ENCODE measurements around the gene SLX9. TPM values are rescaled to one million over a fixed set of nuclear protein-coding genes. Genes with fewer than 3 reads are reported as not detected.

The SLX9 gene
- total and polyA plus RNA-seq, 2 experiments from 2014 or later: 25.6 to 35.8 TPM

DNA sequence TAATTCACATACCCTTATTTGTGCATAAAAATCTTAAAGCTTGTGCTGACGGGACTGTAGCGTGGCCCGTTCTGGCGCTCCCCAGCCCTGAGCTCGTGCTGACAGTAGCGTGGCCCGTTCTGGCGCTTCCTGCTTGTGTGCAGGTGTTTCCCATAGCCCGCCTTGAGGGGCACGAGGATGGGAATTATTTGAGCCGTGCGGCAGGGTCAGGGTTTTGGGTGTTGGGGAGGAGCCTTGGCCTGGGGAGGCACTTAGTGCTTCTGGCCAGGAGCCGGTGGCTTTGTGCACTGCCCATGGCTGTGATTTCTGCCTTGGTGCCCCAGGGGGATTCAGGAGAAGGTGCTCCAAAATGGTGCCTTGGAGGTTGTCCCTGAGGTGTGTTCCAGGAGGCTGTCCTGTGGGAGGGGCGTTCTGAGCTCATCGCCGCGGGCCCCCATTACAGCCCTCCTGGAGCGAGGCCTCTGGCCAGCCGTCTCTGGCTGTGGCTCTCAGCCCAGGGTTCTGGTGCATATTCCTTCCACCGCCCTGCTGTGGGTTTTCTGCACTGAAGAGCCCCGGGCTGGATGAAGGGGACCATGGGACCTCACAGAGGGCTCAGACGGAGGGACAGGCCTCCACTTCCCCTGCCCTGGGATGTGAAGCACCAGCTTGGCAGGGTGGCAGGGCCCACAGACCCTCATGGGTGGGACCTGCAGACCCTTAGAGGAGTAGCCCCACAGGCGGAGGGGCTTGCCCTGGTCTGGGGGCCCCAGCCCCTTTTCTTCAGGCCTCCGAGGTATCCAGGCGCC lies 6.6 kb downstream of the SLX9 start:
- DNase-seq: no peak
- no peaks in the 10 kb centered on the region for H4K20me1 ChIP-seq (ENCODE audit: insufficient read depth)
- H3K27ac ChIP-seq: no peak overlapping the region
- H3K27me3 ChIP-seq (replicated peaks; ENCODE audit: insufficient read depth): no peaks in the 10 kb centered on the region
- peak overlapping the region; percentile 21; the same call in 1 of the 2 replicates for H3K9ac ChIP-seq
- H3K4me2 ChIP-seq (ENCODE audit: unreplicated experiment): no peak overlapping the region
- H3K36me3 ChIP-seq (ENCODE audit: low read depth): no peaks in the 10 kb centered on the region
- no peaks in the 10 kb centered on the region for H3K9me2 ChIP-seq (ENCODE audit: insufficient read depth)
- H3K9me3 ChIP-seq (ENCODE audit: low read depth): no peaks in the 10 kb centered on the region
- H3K4me3 ChIP-seq: no peak overlapping the region
- WGBS, 2 experiments (ENCODE audit: low coverage in 1 of 2, low lambda C conversion rate in 2 of 2, missing lambda C conversion rate in 2 of 2): 95% methylated on average over 22 to 25 of the region's 25 CpGs
- in situ Hi-C loops (cut with MboI): loop anchor here (5.0 to 25.0 kb wide), 2 partner anchors 186 to 434 kb away; no protein-coding TSS in a partner anchor
- H3K4me1 ChIP-seq (ENCODE audit: insufficient read depth): peaks cover 3% of the 10 kb centered on the region
- H2AFZ ChIP-seq: no peak overlapping the region
- TF ChIP-seq EZH2phosphoT487 (IDR thresholded peaks at IDR 0.05; ENCODE audit: insufficient read depth, low read depth) (no peak), EZH2 (IDR thresholded peaks at IDR 0.05; ENCODE audit: insufficient read depth, poor library complexity, severe bottlenecking) (no peak)
- H3F3A ChIP-seq (ENCODE audit: insufficient read depth): no peaks in the 10 kb centered on the region
- peaks cover 81% of the 10 kb centered on the region for H3K79me2 ChIP-seq (ENCODE audit: insufficient read depth)

DNA sequence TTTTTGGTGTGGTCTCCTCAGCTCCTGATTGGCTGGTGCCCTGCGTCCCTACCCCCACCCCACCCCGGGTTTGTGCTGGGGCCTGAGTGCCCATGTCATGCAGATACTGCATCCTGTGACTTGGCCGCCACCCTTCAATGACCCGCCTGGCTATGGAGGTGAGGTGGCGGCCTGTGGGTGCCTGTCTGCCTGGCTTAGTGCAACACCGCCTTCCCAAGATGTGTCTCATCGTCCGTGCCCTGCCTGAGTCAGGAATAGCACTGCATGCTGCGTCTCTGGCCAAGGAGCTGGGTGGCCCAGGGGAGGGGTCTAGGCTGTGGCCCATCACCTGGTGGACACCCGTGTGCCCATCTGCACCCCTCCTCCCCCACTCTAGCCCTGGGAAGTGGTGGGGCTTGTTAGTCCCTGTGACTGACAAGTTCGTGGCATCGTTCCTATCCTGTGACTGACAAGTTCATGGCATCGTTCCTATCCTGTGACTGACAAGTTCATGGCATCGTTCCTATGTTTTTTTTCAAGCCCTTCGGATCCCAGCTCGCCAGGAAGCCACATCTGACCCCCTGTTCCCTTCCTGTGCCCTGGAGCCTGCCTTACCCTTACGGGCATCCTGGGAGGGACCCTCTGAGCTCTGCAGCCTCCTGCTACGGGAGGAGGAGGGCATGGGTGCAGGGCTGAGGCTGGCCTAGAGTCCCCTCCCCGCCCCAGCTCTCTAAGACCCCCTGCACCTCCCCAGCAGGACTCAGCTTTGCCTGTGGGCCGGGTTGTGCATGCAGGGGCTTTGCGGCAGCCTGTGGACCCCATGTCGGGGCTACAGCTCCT lies 7.5 kb downstream of the SLX9 start:
- TF ChIP-seq EZH2 (IDR thresholded peaks at IDR 0.05; ENCODE audit: insufficient read depth, poor library complexity, severe bottlenecking) (no peak), EZH2phosphoT487 (IDR thresholded peaks at IDR 0.05; ENCODE audit: insufficient read depth, low read depth) (no peak)
- Histone ChIP-seq H2AFZ (no peak overlapping the region), H3K27me3 (replicated peaks; ENCODE audit: insufficient read depth) (no peaks in the 10 kb centered on the region), H3K36me3 (ENCODE audit: low read depth) (no peaks in the 10 kb centered on the region), H3K27ac (no peak overlapping the region), H3F3A (ENCODE audit: insufficient read depth) (no peaks in the 10 kb centered on the region), H3K4me2 (ENCODE audit: unreplicated experiment) (no peak overlapping the region), H3K9me2 (ENCODE audit: insufficient read depth) (no peaks in the 10 kb centered on the region), H3K9ac (peak overlapping the region; percentile 21; the same call in 1 of the 2 replicates), H3K79me2 (ENCODE audit: insufficient read depth) (peaks cover 76% of the 10 kb centered on the region), H3K4me1 (ENCODE audit: insufficient read depth) (no peaks in the 10 kb centered on the region), H3K4me3 (no peak overlapping the region), H4K20me1 (ENCODE audit: insufficient read depth) (no peaks in the 10 kb centered on the region), H3K9me3 (ENCODE audit: low read depth) (no peaks in the 10 kb centered on the region)
- 73 to 76% methylated on average over 20 to 22 of the region's 22 CpGs for WGBS, 2 experiments (ENCODE audit: low coverage in 1 of 2, low lambda C conversion rate in 2 of 2, missing lambda C conversion rate in 2 of 2)
- in situ Hi-C loops (cut with MboI): loop anchor here (5.0 to 25.0 kb wide), 2 partner anchors 185 to 435 kb away; no protein-coding TSS in a partner anchor
- peak; percentile 58 for DNase-seq

DNA sequence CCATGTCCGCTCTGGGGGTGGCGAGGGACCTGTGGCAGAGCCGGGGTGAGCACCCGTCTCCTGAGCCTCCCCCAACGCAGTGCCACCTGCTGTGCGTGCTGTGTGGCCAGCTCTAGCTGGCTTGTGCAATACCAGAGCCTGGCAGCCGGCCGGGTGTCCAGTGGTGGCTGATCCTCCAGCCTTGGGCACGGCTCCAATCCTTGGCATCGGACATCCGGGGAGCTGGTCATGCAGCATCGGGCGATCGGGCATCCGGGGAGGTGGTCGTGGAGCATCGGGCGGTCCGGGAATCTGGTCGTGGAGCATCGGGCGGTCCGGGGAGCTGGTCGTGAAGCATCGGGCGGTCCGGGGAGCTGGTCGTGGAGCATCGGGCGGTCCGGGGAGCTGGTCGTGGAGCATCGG lies 8.1 kb downstream of the SLX9 start:
- H3K9ac ChIP-seq: no peak overlapping the region
- H3K27ac ChIP-seq: no peak overlapping the region
- no peaks in the 10 kb centered on the region for H3K36me3 ChIP-seq (ENCODE audit: low read depth)
- DNase-seq: no peak
- H3K27me3 ChIP-seq (replicated peaks; ENCODE audit: insufficient read depth): no peaks in the 10 kb centered on the region
- no peak for TF ChIP-seq EZH2phosphoT487 (IDR thresholded peaks at IDR 0.05; ENCODE audit: insufficient read depth, low read depth)
- TF ChIP-seq EZH2 (IDR thresholded peaks at IDR 0.05; ENCODE audit: insufficient read depth, poor library complexity, severe bottlenecking): no peak
- no peaks in the 10 kb centered on the region for H3F3A ChIP-seq (ENCODE audit: insufficient read depth)
- H2AFZ ChIP-seq: no peak overlapping the region
- in situ Hi-C loops (cut with MboI): loop anchor here (5.0 to 25.0 kb wide), 2 partner anchors 184 to 436 kb away; no protein-coding TSS in a partner anchor
- 94 to 98% methylated on average over 22 to 33 of the region's 33 CpGs for WGBS, 2 experiments (ENCODE audit: low coverage in 1 of 2, low lambda C conversion rate in 2 of 2, missing lambda C conversion rate in 2 of 2)
- no peaks in the 10 kb centered on the region for H3K9me2 ChIP-seq (ENCODE audit: insufficient read depth)
- no peak overlapping the region for H3K4me2 ChIP-seq (ENCODE audit: unreplicated experiment)
- H4K20me1 ChIP-seq (ENCODE audit: insufficient read depth): no peaks in the 10 kb centered on the region
- no peaks in the 10 kb centered on the region for H3K4me1 ChIP-seq (ENCODE audit: insufficient read depth)
- no peak overlapping the region for H3K4me3 ChIP-seq
- no peaks in the 10 kb centered on the region for H3K9me3 ChIP-seq (ENCODE audit: low read depth)
- peaks cover 76% of the 10 kb centered on the region for H3K79me2 ChIP-seq (ENCODE audit: insufficient read depth)

DNA sequence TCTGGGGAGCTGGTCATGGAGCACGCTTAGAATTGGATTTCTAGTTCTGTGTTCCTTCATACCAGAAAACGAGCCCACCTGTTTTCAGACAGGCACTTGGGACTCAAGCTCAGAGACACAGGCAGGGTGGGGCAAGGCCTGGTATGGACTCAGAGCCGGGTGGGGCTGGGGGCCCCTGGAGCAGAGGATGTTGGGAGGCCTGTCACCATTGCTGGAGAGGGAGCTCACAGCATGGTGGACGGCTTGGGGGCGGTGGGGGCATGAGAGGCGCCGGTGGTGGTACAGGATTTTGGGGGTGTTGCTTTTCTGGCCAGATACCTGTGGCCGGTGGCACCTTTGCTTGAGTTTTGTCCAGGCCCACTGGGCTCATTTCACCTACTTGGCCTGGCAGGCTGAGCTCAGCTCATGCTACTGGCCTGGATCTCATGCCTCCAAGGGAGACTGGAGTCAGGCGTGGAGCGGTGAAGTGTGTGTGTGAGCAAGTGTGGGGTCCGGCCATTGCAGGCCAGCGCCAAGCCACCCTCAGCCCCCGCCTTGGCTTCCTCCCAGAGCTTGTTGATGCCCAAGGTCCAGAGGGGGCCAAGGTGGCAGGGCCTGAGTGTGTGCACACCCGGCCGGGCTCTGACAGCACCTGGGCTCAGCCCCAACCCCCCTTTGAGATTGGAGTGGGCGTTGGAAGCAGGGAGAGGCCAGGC lies 8.7 kb downstream of the SLX9 start:
- no peak for DNase-seq
- Histone ChIP-seq H3K4me2 (ENCODE audit: unreplicated experiment) (no peak overlapping the region), H3K9ac (no peak overlapping the region), H3K27ac (no peak overlapping the region), H3K79me2 (ENCODE audit: insufficient read depth) (peaks cover 74% of the 10 kb centered on the region), H3K36me3 (ENCODE audit: low read depth) (no peaks in the 10 kb centered on the region), H3K27me3 (replicated peaks; ENCODE audit: insufficient read depth) (no peaks in the 10 kb centered on the region), H4K20me1 (ENCODE audit: insufficient read depth) (no peaks in the 10 kb centered on the region), H2AFZ (no peak overlapping the region), H3F3A (ENCODE audit: insufficient read depth) (no peaks in the 10 kb centered on the region), H3K4me3 (no peak overlapping the region), H3K9me2 (ENCODE audit: insufficient read depth) (no peaks in the 10 kb centered on the region), H3K9me3 (ENCODE audit: low read depth) (no peaks in the 10 kb centered on the region), H3K4me1 (ENCODE audit: insufficient read depth) (no peaks in the 10 kb centered on the region)
- WGBS, 2 experiments (ENCODE audit: low coverage in 1 of 2, low lambda C conversion rate in 2 of 2, missing lambda C conversion rate in 2 of 2): 83 to 93% methylated on average over 12 to 16 of the region's 16 CpGs
- in situ Hi-C loops (cut with MboI): loop anchor here (5.0 to 25.0 kb wide), 2 partner anchors 184 to 436 kb away; no protein-coding TSS in a partner anchor
- no peak for TF ChIP-seq EZH2 (IDR thresholded peaks at IDR 0.05; ENCODE audit: insufficient read depth, poor library complexity, severe bottlenecking)
- TF ChIP-seq EZH2phosphoT487 (IDR thresholded peaks at IDR 0.05; ENCODE audit: insufficient read depth, low read depth): no peak

Data from GM23248 (cell line).